ENCODE results near the gene SLC9A8. TPM values are rescaled to one million over a fixed set of nuclear protein-coding genes. Genes with fewer than 3 reads are reported as not detected.

SLC9A8 gene
- total and polyA plus RNA-seq, 2 donors (not counting 1 experiment from before 2014, with no cell fraction given) = 17.8 to 29.7 TPM

- H3K4me3 ChIP-seq (ENCODE audit: control extremely low read depth in 1 of 5, extremely low read depth in 1 of 5, insufficient read depth in 1 of 5, low read depth in 2 of 5, low read length in 4 of 5) = no peak overlapping the region
- Mint-ChIP-seq H3K27ac (no peak overlapping the region), H3K4me3 (no peak overlapping the region), H3K27me3 (no peaks in the 10 kb centered on the region), H3K9me3 (ENCODE audit: insufficient read depth) (no peaks in the 10 kb centered on the region), H3K4me1 (peaks cover 11% of the 10 kb centered on the region)
- no peak overlapping the region for H3K9ac ChIP-seq (ENCODE audit: low read length)
- peaks cover 0 to 10% of the 10 kb centered on the region in 2 donors for H3K4me1 ChIP-seq (ENCODE audit: control insufficient read depth in 2 of 2, insufficient read depth in 2 of 2, low read length in 2 of 2)
- no peak for ATAC-seq (ENCODE audit: low read depth)
- H3K27me3 ChIP-seq (replicated peaks in 1 of 4; ENCODE audit: control extremely low read depth in 1 of 4, control insufficient read depth in 3 of 4, insufficient read depth in 4 of 4, low read length in 3 of 4) = no peaks in the 10 kb centered on the region
- intact Hi-C loops (cut with micrococcal nuclease) = no loop called here
- 89% methylated on average over 1 of the region's 6 CpGs for WGBS (ENCODE audit: insufficient coverage)
- peaks cover 0 to 7% of the 10 kb centered on the region in 2 experiments for H3K36me3 ChIP-seq (replicated peaks in 1 of 2; ENCODE audit: control extremely low read depth in 1 of 2, control insufficient read depth in 1 of 2, extremely low read depth in 1 of 2, insufficient read depth in 2 of 2, low read length in 1 of 2)
- no peak overlapping the region for H2AFZ ChIP-seq (ENCODE audit: insufficient read depth, low read depth, low read length, poor library complexity, severe bottlenecking)
- no peaks in the 10 kb centered on the region for H4K20me1 ChIP-seq (ENCODE audit: control insufficient read depth, insufficient read depth, low read length, poor library complexity, severe bottlenecking)
- POLR2A ChIA-PET = no interaction called here
- CTCF ChIA-PET = interaction anchor here (0.5 to 1.3 kb wide), 2 partner anchors 9 to 210 kb away, joined by 3 to 4 read pairs; no protein-coding TSS in a partner anchor
- no peaks in the 10 kb centered on the region for H3K9me3 ChIP-seq (ENCODE audit: control extremely low read depth in 1 of 3, control insufficient read depth in 2 of 3, insufficient read depth in 1 of 3, low read length in 2 of 3)
- H3K4me2 ChIP-seq (replicated peaks; ENCODE audit: low read depth, low read length, poor library complexity, severe bottlenecking) = no peak overlapping the region
- TF ChIP-seq CTCF (IDR thresholded peaks at IDR 0.05) = no peak
- TF ChIP-seq EZH2 (IDR thresholded peaks at IDR 0.05; ENCODE audit: borderline replicate concordance, insufficient read depth, low read depth, low read length, poor library complexity, severe bottlenecking) = no peak
- H3K79me2 ChIP-seq (ENCODE audit: control insufficient read depth, insufficient read depth, low read length) = peaks cover 3% of the 10 kb centered on the region
- no peak overlapping the region for H3K27ac ChIP-seq (ENCODE audit: low read length in 2 of 2)
- DNase-seq = no peak
Observed at GRCh38 chr20:49896204-49896603, 83.6 kb downstream of the SLC9A8 start.

- DNase-seq (no peak), ATAC-seq (ENCODE audit: low read depth) (no peak)
- no peaks in the 10 kb centered on the region for H3K27me3 ChIP-seq (replicated peaks in 1 of 4; ENCODE audit: control extremely low read depth in 1 of 4, control insufficient read depth in 3 of 4, insufficient read depth in 4 of 4, low read length in 3 of 4)
- no peaks in the 10 kb centered on the region for H3K4me1 ChIP-seq (ENCODE audit: control insufficient read depth in 2 of 2, insufficient read depth in 2 of 2, low read length in 2 of 2)
- Mint-ChIP-seq H3K4me1 (peaks cover 2% of the 10 kb centered on the region), H3K9me3 (ENCODE audit: insufficient read depth) (no peaks in the 10 kb centered on the region), H3K27me3 (no peaks in the 10 kb centered on the region), H3K4me3 (no peak overlapping the region), H3K27ac (no peak overlapping the region)
- H3K79me2 ChIP-seq (ENCODE audit: control insufficient read depth, insufficient read depth, low read length) = peaks cover 3% of the 10 kb centered on the region
- CTCF ChIA-PET = interaction anchor here (1.2 kb wide), 1 partner anchor 10 kb away, joined by 4 read pairs; no protein-coding TSS in a partner anchor
- H3K9ac ChIP-seq (ENCODE audit: low read length) = no peak overlapping the region
- H2AFZ ChIP-seq (ENCODE audit: insufficient read depth, low read depth, low read length, poor library complexity, severe bottlenecking) = no peak overlapping the region
- no peak overlapping the region for H3K27ac ChIP-seq (ENCODE audit: low read length in 2 of 2)
- no peaks in the 10 kb centered on the region for H3K9me3 ChIP-seq (ENCODE audit: control extremely low read depth in 1 of 3, control insufficient read depth in 2 of 3, insufficient read depth in 1 of 3, low read length in 2 of 3)
- WGBS (ENCODE audit: insufficient coverage) = 100% methylated on average over 4 of the region's 10 CpGs
- POLR2A ChIA-PET = no interaction called here
- TF ChIP-seq CTCF (IDR thresholded peaks at IDR 0.05) (no peak), EZH2 (IDR thresholded peaks at IDR 0.05; ENCODE audit: borderline replicate concordance, insufficient read depth, low read depth, low read length, poor library complexity, severe bottlenecking) (no peak)
- no peaks in the 10 kb centered on the region for H4K20me1 ChIP-seq (ENCODE audit: control insufficient read depth, insufficient read depth, low read length, poor library complexity, severe bottlenecking)
- peaks cover 3 to 10% of the 10 kb centered on the region in 2 experiments for H3K36me3 ChIP-seq (replicated peaks in 1 of 2; ENCODE audit: control extremely low read depth in 1 of 2, control insufficient read depth in 1 of 2, extremely low read depth in 1 of 2, insufficient read depth in 2 of 2, low read length in 1 of 2)
- intact Hi-C loops (cut with micrococcal nuclease) = no loop called here
- no peak overlapping the region for H3K4me2 ChIP-seq (replicated peaks; ENCODE audit: low read depth, low read length, poor library complexity, severe bottlenecking)
- H3K4me3 ChIP-seq (ENCODE audit: control extremely low read depth in 1 of 5, extremely low read depth in 1 of 5, insufficient read depth in 1 of 5, low read depth in 2 of 5, low read length in 4 of 5) = no peak overlapping the region
Observed at GRCh38 chr20:49899541-49900383, 87.1 kb downstream of the SLC9A8 start.

Measured in B cell (primary cell).